T-helper 9 cell (primary cell): Measurements from ENCODE around the gene DGKZ.
"Not testable (repeated sequence)": the region's sequence is repeated elsewhere in the genome, so short reads cannot be mapped to it uniquely, and the experiment has no call there.

Experiments
- DNase-seq: peaks from one replicate; pipeline ENCODE4 v3.0.0-alpha.2; 2020

Gene DGKZ

GRCh38 chr11:46367244-46367915 is 20.1 kb downstream of the DGKZ start:
- DNase-seq = peak; percentile 70

DNA sequence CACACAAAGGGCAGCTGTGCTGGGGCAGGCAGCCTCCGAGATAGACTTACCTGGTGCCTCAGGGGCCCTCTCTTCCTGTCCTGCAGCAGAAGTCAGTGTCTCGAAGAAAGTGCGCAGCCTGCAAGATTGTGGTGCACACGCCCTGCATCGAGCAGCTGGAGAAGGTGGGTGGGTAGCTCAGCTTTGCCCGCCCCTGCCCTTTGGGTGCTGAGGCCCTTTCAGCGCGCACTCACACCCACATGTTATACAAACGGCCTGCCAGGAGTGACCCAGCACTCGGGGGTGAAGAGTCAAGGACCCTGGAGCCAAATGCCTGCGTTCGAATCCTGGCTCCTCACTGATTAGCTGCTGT is 20.6 kb downstream of the DGKZ start:
- DNase-seq = no peak

DNA sequence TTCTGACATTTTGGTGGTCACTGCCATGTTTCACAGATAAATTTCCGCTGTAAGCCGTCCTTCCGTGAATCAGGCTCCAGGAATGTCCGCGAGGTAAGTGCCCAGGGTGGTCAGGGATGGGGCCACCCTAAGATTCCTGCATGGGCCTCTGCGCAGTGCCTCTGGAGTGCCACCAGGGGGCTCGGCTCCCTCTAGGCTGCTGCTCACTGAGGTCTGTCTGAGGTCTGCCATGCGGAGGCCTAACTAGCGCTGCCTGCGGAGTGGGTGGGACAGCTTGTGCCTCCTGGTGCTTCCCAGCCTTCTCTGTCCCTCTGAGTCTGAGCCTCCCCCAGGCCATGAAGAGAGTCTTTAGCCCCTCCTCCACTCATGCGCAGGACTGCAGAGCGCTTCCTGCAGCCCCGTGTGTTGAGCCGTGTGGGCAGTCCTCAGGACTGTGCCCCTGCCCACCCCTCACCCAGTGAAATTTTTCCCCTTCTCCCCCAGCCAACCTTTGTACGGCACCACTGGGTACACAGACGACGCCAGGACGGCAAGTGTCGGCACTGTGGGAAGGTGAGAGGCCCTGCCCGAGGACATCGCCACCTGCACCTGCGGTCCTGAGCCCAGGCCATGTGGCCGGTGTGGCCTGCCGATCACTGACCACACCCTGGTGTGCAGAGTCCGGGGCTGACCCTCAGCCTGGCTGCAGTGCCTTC is 22.3 kb downstream of the DGKZ start:
- DNase-seq = peak; percentile 38

GRCh38 chr11:46370253-46370652 is 23.0 kb downstream of the DGKZ start:
- DNase-seq = no peak

- DNase-seq = not testable (repeated sequence)
Observed at GRCh38 chr11:46371262-46371661, 24.0 kb downstream of the DGKZ start.

GRCh38 chr11:46372086-46372485 is 24.8 kb downstream of the DGKZ start:
- no peak for DNase-seq

- not testable (repeated sequence) for DNase-seq
Observed at GRCh38 chr11:46372501-46372900, 25.2 kb downstream of the DGKZ start.

DNA sequence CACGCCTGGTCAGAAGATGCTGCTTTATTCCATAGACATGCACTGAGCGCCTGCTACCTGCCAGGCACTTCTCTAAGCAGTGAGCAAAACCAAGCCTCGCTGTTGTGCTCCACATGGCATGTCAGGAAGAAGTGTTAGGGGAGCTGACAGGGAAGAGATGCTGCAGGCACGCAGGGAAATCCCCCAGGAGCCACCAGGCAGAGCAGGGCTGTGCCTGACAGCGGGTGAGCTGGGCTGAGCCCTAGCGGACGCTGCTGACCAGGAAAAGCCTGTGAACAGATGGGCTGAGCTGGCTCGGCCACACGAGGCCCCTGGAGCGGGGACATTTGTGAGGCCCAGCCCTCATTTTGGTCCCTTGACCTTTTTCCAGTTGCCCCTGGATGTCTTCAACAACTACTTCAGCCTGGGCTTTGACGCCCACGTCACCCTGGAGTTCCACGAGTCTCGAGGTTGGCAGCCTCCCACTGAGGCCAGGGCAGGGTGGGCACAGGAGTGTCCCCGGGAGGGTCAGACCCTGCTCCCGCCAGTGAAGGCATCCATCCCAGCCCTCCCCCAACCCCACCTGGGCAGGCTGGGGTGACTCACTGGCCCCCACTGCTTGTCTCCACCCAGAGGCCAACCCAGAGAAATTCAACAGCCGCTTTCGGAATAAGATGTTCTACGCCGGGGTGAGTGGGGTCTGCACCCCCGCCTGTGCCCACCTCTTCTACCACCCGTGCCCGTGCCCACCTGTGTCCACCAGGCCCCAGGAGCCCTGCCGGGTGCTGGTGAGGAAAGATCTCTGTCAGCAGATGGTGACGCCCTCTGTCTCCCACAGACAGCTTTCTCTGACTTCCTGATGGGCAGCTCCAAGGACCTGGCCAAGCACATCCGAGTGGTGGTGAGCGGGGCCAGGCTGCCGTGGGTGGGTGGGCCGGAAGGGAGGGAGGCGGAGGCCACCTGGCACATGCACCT is 26.8 kb downstream of the DGKZ start:
- no peak for DNase-seq

DNA sequence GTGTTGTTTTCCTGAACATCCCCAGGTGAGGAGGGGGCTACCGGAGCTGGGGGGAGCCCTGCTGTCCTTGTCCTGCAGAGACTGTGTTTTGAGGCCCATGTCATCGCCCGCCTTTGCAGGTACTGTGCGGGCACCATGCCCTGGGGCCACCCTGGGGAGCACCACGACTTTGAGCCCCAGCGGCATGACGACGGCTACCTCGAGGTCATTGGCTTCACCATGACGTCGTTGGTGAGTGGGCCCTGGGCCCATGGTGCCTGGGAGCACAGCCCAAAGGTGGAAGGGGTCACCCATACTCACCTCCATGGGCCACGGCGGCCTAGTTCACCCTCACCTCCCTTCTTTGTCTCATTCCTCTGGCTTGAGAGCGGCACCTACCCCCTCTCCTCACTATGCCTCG is 27.6 kb downstream of the DGKZ start:
- no peak for DNase-seq

GRCh38 chr11:46375392-46376101 is 28.3 kb downstream of the DGKZ start:
- DNase-seq = no peak

DNA sequence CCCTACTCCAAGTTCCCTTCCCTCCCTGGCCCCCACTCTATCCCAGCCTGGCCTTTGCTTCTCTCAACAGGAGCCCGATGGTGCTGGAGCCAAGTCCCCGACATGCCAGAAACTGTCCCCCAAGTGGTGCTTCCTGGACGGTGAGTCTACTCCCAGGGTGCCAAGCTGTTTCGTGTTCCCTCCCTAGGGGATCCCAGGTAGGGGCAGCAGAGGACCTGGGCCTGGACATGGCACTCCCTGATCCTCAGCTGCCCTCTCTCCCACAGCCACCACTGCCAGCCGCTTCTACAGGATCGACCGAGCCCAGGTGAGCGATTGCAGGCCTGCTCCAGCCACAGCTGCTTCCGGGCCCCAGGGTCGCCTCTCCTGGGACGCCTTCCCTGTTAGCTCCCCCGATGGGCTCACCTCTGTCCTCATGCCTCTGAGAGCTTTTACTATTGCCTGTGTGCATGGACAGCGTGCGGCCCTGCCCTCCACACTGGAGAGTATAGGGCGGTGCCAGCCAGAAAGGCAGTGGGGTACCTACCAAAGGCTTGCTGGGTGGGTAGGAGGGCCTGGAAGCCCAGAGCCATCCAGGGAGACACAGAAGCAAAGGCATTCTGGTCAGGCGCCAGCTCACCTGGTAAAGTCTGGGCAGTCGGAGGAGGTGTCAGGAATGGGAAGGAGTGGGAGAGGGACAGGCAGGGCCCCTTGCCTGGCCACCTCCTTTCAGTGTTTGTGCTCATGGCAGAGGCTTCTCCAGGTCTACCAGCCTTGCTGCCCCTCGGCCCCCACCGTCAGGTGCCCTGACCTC is 29.2 kb downstream of the DGKZ start:
- no peak for DNase-seq

DNA sequence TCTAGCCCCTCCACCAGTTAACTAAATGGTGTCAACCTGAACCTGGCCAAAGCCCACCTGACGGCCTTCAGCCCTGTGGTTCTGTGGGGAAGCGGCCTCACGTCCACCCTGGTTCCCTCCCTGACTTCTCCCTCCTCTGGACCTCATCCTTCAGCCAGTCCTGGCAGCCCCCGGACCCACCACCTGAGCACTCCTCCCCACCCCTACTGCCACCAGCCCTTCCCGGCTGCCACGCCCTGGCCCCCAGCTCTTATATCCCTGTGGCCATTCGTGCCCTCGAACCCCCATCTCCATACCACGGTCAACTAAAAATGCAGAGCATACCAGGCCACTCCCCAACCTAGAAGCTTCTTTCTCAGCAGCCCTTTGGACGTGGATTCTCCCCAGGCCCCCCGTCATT is 30.0 kb downstream of the DGKZ start:
- DNase-seq = no peak

DNA sequence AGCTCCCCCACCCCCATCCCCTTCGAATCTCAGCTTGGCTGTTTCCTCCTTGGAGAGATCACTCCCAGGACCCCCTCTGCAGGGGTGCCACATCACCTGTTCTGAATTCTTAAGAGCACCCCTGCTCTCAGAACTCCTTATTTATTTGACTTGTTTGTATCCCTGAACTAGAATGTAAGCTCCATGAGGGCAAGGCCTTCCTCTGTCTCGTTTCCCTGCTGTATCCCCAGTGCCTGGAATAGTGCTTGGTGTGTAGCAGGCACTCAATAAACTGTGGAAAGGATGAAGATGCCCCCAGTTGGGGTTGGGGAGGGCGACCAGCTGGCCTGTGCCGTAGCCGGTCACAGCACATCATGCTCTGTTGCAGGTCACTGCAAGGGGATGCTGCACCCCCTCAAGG is 30.6 kb downstream of the DGKZ start:
- DNase-seq = no peak

GRCh38 chr11:46378296-46378695 is 31.0 kb downstream of the DGKZ start:
- DNase-seq = no peak

- no peak for DNase-seq
Observed at GRCh38 chr11:46378811-46379481, 31.7 kb downstream of the DGKZ start.

- DNase-seq = not testable (repeated sequence)
Observed at GRCh38 chr11:46379482-46380293, 32.4 kb downstream of the DGKZ start.

DNA sequence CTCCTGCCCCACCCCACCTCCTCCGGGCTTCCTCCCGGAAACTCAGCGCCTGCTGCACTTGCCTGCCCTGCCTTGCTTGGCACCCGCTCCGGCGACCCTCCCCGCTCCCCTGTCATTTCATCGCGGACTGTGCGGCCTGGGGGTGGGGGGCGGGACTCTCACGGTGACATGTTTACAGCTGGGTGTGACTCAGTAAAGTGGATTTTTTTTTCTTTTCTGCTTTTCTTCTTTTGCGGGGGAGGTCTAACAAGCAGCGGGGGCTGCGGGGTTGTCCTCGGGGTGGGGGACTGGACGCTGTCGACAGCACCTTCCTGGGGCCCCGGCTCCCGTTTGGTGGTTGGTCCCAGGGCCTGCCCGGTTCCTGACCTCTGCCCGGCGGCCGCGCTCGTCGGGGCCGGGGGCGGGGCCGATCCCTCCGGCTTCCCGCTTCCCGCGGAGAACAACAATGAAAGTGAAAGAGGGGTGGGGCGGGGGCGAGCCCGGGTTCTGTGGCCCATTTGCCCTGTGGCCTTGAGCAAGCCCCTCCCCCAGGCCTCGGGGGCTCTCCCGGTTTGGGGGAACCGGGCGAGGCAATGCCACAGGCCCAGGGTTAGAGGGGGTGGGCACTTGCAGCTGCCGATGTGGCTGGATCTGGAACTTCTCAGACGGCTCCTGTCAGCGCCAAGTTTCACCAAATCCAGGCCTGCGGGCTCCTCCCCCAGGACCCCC is 33.2 kb downstream of the DGKZ start:
- peak; percentile 44 for DNase-seq

- no peak for DNase-seq
Observed at GRCh38 chr11:46381048-46381818, 34.0 kb downstream of the DGKZ start, which contains the start of gene MDK. TSS of gene MDK (plus strand) at chr11:46381669. CDS start at chr11:46382058, 389 bp downstream.
